ENCODE results near the gene ANKRD18A. TPM values are rescaled to one million over a fixed set of nuclear protein-coding genes. Genes with fewer than 3 reads are reported as not detected.

Gene ANKRD18A
- total RNA-seq, 3 donors from 2014 or later, result 5.9 to 19.2 (median 15.9) TPM

DNA sequence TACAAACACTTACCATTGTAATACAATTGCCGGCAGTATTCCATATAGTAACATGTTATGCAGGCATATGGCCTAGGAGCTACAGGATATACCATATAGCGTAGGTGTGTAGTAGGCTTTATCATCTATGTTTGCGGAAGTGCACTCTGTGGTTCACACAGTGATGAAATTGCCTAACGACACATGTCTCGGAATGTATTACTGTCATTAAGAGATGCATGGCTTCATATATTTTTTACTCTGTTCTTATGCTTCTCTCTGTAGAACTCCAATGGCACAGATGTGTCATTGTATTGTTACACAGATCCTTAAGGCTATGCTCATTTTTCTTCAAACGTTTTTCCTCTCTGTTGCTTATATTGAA is 19.2 kb upstream of the ANKRD18A start:
- no peak for ATAC-seq
- DNase-seq, result no peak

DNA sequence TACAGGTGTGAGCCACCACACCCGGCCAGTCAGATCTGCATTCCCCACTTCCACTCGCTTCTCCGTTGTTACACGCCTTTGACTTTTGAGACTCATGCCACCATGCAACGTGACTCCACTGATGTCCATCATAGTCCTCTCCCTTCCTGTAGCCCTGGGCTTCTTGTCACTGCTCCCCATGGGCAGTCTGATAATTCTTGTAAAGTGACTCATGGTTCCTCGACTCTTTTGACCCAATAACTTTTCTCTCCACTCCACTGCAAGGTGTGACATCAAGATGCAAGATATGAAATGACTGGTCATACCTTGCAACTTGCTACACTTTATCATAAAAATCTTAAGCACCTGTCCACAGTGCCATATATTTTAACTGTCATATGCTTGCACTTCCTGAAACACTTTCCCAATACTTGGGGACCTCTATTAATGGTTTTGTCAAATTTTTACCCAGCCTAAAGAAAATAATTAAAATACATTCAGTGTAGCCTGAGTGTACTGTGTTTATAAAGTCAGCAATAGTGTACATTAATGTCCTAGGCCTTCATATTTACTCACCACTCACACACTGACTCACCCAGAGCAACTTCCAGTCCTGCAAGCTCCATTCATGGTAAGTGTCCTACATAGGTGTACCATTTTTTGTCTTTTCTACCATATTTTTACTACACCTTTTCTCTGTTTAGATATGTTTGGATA is 18.6 kb upstream of the ANKRD18A start:
- intact Hi-C loops (cut with DNase I, micrococcal nuclease), result no loop called here
- Histone ChIP-seq H3K36me3 (ENCODE audit: low read depth) (no peaks in the 10 kb centered on the region), H3K4me1 (ENCODE audit: low read depth) (no peaks in the 10 kb centered on the region), H3K4me3 (no peak overlapping the region), H3K9me3 (no peaks in the 10 kb centered on the region)
- TF ChIP-seq, protein P1, sequence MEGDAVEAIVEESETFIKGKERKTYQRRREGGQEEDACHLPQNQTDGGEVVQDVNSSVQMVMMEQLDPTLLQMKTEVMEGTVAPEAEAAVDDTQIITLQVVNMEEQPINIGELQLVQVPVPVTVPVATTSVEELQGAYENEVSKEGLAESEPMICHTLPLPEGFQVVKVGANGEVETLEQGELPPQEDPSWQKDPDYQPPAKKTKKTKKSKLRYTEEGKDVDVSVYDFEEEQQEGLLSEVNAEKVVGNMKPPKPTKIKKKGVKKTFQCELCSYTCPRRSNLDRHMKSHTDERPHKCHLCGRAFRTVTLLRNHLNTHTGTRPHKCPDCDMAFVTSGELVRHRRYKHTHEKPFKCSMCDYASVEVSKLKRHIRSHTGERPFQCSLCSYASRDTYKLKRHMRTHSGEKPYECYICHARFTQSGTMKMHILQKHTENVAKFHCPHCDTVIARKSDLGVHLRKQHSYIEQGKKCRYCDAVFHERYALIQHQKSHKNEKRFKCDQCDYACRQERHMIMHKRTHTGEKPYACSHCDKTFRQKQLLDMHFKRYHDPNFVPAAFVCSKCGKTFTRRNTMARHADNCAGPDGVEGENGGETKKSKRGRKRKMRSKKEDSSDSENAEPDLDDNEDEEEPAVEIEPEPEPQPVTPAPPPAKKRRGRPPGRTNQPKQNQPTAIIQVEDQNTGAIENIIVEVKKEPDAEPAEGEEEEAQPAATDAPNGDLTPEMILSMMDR (IDR thresholded peaks at IDR 0.05), result no peak
- ATAC-seq (no peak), DNase-seq (no peak)

More for the DNA sequence above, 19.2 kb upstream of the ANKRD18A start:
- Histone ChIP-seq H3K9me3 (no peaks in the 10 kb centered on the region), H3K4me1 (ENCODE audit: low read depth) (no peaks in the 10 kb centered on the region), H3K36me3 (ENCODE audit: low read depth) (no peaks in the 10 kb centered on the region), H3K4me3 (no peak overlapping the region)
- TF ChIP-seq, protein P1 (IDR thresholded peaks at IDR 0.05), result no peak
- intact Hi-C loops (cut with DNase I, micrococcal nuclease), result no loop called here

DNA sequence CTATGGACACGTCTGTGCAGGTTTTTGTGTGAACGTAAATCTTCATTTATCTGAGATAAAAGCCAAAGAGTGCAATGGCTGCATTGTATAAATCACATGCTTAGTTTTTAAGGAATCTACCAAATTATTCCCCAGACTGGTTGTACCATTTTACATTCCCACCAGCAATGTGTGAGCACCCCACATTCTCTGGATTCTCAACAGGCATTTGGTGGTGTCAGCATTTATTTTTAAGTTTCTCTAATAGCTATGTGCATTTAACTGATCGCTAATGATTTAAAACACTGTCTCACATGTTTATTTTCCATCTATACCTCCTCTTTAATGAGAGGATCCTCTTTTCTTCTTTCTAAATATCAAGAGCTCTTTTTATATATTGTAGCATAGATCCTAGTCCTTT is 13.9 kb upstream of the ANKRD18A start:
- TF ChIP-seq, protein P1 (IDR thresholded peaks at IDR 0.05), result no peak
- no peaks in the 10 kb centered on the region for H3K4me1 ChIP-seq (ENCODE audit: low read depth)
- intact Hi-C loops (cut with DNase I, micrococcal nuclease), result no loop called here

DNA sequence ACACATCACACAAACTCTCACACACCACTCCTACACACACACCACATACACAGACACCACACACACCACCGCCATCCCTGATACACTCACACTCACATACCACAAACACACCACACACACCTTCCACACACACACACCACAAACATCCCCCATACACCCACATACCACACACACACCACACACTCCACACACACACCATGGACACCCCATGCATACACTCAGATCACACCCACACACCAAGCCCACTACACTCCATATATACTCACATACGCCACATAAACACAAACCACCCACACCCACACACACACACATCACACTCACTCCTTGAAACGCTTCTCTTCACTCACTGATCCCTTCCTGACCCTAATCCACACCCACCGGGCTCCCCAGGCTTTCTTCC is 9.1 kb upstream of the ANKRD18A start:
- H3K4me1 ChIP-seq (ENCODE audit: low read depth), result no peaks in the 10 kb centered on the region
- ATAC-seq (no peak), DNase-seq (no peak)
- intact Hi-C loops (cut with DNase I, micrococcal nuclease), result no loop called here
- TF ChIP-seq, protein P1 (IDR thresholded peaks at IDR 0.05), result no peak
- no peaks in the 10 kb centered on the region for H3K9me3 ChIP-seq
- H3K4me3 ChIP-seq, result no peak overlapping the region
- H3K36me3 ChIP-seq (ENCODE audit: low read depth), result no peaks in the 10 kb centered on the region

More for the DNA sequence above, 13.9 kb upstream of the ANKRD18A start:
- Histone ChIP-seq H3K4me3 (no peak overlapping the region), H3K36me3 (ENCODE audit: low read depth) (no peaks in the 10 kb centered on the region), H3K9me3 (no peaks in the 10 kb centered on the region)
- ATAC-seq (no peak), DNase-seq (no peak)

DNA sequence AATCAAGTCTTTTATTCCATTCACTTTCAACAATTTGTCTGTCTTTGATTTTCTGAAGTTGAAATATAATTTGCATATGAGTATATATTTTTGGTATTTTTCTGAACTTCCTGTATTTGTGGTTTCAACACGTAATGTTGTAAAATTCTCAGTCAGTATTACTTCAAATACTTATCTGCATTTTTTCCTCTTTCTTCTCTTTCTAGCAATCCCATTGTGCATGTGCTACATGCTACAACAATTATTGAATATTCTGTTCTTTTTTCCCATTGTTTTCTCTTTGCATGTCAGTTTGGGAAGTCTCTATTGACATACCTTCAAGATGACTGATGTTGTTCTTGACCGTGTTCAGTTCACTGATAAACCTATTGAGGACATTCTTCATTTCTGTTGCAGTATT is 5.6 kb upstream of the ANKRD18A start:
- TF ChIP-seq, protein P1 (IDR thresholded peaks at IDR 0.05), result no peak
- Histone ChIP-seq H3K4me3 (no peak overlapping the region), H3K36me3 (ENCODE audit: low read depth) (no peaks in the 10 kb centered on the region), H3K4me1 (ENCODE audit: low read depth) (peaks cover 10% of the 10 kb centered on the region), H3K9me3 (no peaks in the 10 kb centered on the region)
- DNase-seq, result no peak
- intact Hi-C loops (cut with DNase I, micrococcal nuclease), result no loop called here
- ATAC-seq, result no peak

DNA sequence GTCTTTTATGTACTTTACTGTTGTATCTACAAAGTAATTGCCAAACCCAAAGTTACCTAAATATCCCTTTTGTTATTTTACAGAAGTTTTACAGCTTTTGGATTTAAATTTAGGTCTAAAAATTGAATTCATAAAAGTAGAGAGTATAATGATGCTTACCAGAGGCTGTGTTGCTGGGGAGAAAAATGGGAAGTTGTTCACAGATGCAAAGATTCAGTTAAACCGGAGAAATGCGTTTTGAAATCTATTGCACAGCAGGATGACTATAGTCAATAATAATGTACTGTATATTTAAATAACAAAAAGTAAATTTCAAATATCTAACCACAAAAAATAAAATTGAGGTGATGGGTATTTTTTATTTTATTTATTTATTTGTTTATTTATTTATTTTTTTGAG is 2.6 kb upstream of the ANKRD18A start:
- no peak overlapping the region for H3K4me3 ChIP-seq
- peaks cover 20% of the 10 kb centered on the region for H3K4me1 ChIP-seq (ENCODE audit: low read depth)
- DNase-seq, result no peak
- no peaks in the 10 kb centered on the region for H3K9me3 ChIP-seq
- TF ChIP-seq, protein P1 (IDR thresholded peaks at IDR 0.05), result no peak
- intact Hi-C loops (cut with DNase I, micrococcal nuclease), result no loop called here
- ATAC-seq, result no peak
- no peaks in the 10 kb centered on the region for H3K36me3 ChIP-seq (ENCODE audit: low read depth)

All from mucosa of descending colon (tissue), 3 donors.